A549 (cell line): ENCODE measurements around the gene TRAK2. TPM values are rescaled to one million over a fixed set of nuclear protein-coding genes. Genes with fewer than 3 reads are reported as not detected.

ENCODE experiments used
- ATAC-seq, 2 experiments: fragments of 200-7000 bp in 1 of 2; fragments of >200 bp in 1 of 2; cut with Nextera tagmentation in 1 of 2; cut with Tn5 transposase in 1 of 2; 3 replicates each; pipeline versions ENCODE4 v1.8.0 to v1.9.1; 2018 to 2020; ENCODE audit warnings: mild to moderate bottlenecking in 1 of 2, moderate library complexity in 1 of 2
- CTCF ChIA-PET: fragments of 300-600 bp; sonication (Branson Sonifier 250); formaldehyde crosslinking; extraction: SDS; loops from one replicate; lab custom pipeline; 2021; ENCODE audit warnings: antibody characterized with exemption, inconsistent platforms; lab: Yijun Ruan, JAX
- POLR2A ChIA-PET: fragments of 350-600 bp; formaldehyde crosslinking; extraction: SDS; loops from one replicate; lab custom pipeline; 2021; ENCODE audit warnings: antibody characterized with exemption, inconsistent platforms; lab: Yijun Ruan, JAX
- DNase-seq, 2 experiments: peaks; one replicate each; pipeline versions ENCODE4 v3.0.0 to v3.0.0-alpha.2; 2011 to 2016; ENCODE audit warnings: low read depth in 1 of 2, low spot score in 1 of 2
- FAIRE-seq: peaks from 2 replicates; lab custom pipeline; 2011; peaks lifted over from hg19 to GRCh38; lab: Jason Lieb, UNC
- H3K27ac ChIP-seq, 2 experiments: fragments of >200 bp; sonication (Bioruptor Twin); formaldehyde crosslinking; 3 replicates each; pipeline ENCODE4 v1.5.1; 2016 to 2017
- H3K4me1 ChIP-seq: fragments of >200 bp; sonication (Bioruptor Twin); formaldehyde crosslinking; 3 replicates; pipeline ENCODE4 v1.6.1; 2016
- H3K4me2 ChIP-seq: fragments of >200 bp; sonication (Bioruptor Twin); formaldehyde crosslinking; 3 replicates; pipeline ENCODE4 v1.6.1; 2016
- H3K4me3 ChIP-seq: fragments of >200 bp; sonication (Bioruptor Twin); formaldehyde crosslinking; 3 replicates; pipeline ENCODE4 v1.5.1; 2016
- H3K9me3 ChIP-seq: fragments of >200 bp; sonication (Bioruptor Twin); formaldehyde crosslinking; 3 replicates; pipeline ENCODE4 v1.6.1; 2016
- CTCF ChIP-seq: fragments of >200 bp; sonication (Bioruptor Twin); formaldehyde crosslinking; IDR thresholded peaks from 3 replicates; pipeline ENCODE4 v1.5.1; 2016
- EHF ChIP-seq: fragments of 250-450 bp; sonication (Bioruptor Pico); IDR thresholded peaks from 2 replicates; pipeline ENCODE4 v1.5.0; 2020; ENCODE audit warnings: mild to moderate bottlenecking
- ELK1 ChIP-seq: fragments of 150-350 bp; IDR thresholded peaks from 2 replicates; pipeline ENCODE4 v1.6.1; 2014; ENCODE audit warnings: low read depth, mild to moderate bottlenecking, low read length
- EP300 ChIP-seq, 2 experiments: fragments of >200 bp; sonication (Bioruptor Twin); formaldehyde crosslinking; IDR thresholded peaks; 2 replicates in 1 of 2; 3 replicates in 1 of 2; pipeline ENCODE4 v1.6.1; 2016 to 2017
- FOSB ChIP-seq: fragments of 250-450 bp; sonication (Bioruptor Pico); IDR thresholded peaks from 2 replicates; pipeline ENCODE4 v1.5.0; 2020; ENCODE audit warnings: mild to moderate bottlenecking, moderate library complexity
- FOSL2 ChIP-seq, 2 experiments: fragments of 450-650 bp in 1 of 2; fragments of >200 bp in 1 of 2; sonication (Bioruptor Twin) in 1 of 2; formaldehyde crosslinking; IDR thresholded peaks; 2 replicates each; pipeline versions ENCODE4 v1.5.0 to v1.6.1; 2016 to 2020; ENCODE audit warnings: mild to moderate bottlenecking in 1 of 2, moderate library complexity in 1 of 2
- FOXS1 ChIP-seq: fragments of 250-450 bp; sonication (Bioruptor Pico); IDR thresholded peaks from 2 replicates; pipeline ENCODE4 v1.5.0; 2020; ENCODE audit warnings: mild to moderate bottlenecking, moderate library complexity
- HDAC2 ChIP-seq: fragments of 200-600 bp; sonication (generic); IDR thresholded peaks from 2 replicates; pipeline ENCODE4 v1.6.1; 2016
- HOXB5 ChIP-seq: fragments of 250-450 bp; sonication (Bioruptor Pico); IDR thresholded peaks from 2 replicates; pipeline ENCODE4 v1.5.0; 2020; ENCODE audit warnings: mild to moderate bottlenecking, moderate library complexity
- MAZ ChIP-seq: fragments of 150-350 bp; IDR thresholded peaks from 2 replicates; pipeline ENCODE4 v1.6.1; 2014; ENCODE audit warnings: antibody characterized with exemption, low read depth, low read length, borderline replicate concordance
- MYC ChIP-seq: IDR thresholded peaks from 2 replicates; pipeline ENCODE4 v1.6.1; 2012; ENCODE audit warnings: mild to moderate bottlenecking, inconsistent platforms, low read length, improper control_type of control experiment, borderline replicate concordance
- WGBS: methylation state at CpG from one replicate; pipeline ENCODE4 v1.1.6; 2017; ENCODE audit errors: missing lambda C conversion rate; 5-methylcytosine and 5-hydroxymethylcytosine counted together
- polyA plus RNA-seq, 4 experiments: library from polyadenylated mRNA; depleted of rRNA in 3 of 4; stranded (reverse); fragments of >200 nt; fragmentation: RNase III in 1 of 4; extraction: RNeasy Plus Mini Kit Qiagen cat#74134 plus additional on column Dnase treatment in 1 of 4; gene quantifications; 2 replicates in 3 of 4; 3 replicates in 1 of 4; pipeline ENCODE4 v1.2.3, GENCODE V29; 2011 to 2017

TRAK2 gene
- polyA plus RNA-seq, 2 of the 4 experiments (the other 2 are of a cell fraction): 10.2 to 22.4 TPM

- FAIRE-seq (no peak), DNase-seq (no peak)
- CTCF ChIA-PET: interaction anchor here (1.5 to 1.7 kb wide), 3 partner anchors 11 to 220 kb away, joined by 5 to 7 read pairs (median 6); no protein-coding TSS in a partner anchor
Observed at GRCh38 chr2:201452058-201452921, 1.0 kb upstream of the TRAK2 start.

GRCh38 chr2:201450954-201451291 lies 335 bp downstream of the TRAK2 start:
- no peaks in the 10 kb centered on the region for H3K9me3 ChIP-seq
- H3K27ac ChIP-seq: peak overlapping the region; percentile 79 to 92
- peak; percentile 40 to 56 for ATAC-seq
- H3K4me1 ChIP-seq: peaks cover 17% of the 10 kb centered on the region; the same call in 1 of the 3 replicates
- peak overlapping the region; percentile 69 for H3K4me2 ChIP-seq
- peak overlapping the region; percentile 80 for H3K4me3 ChIP-seq
- 1% methylated on average over 18 of the region's 20 CpGs for WGBS
- DNase-seq: peak in 1 of 2 experiments; percentile 25
- FAIRE-seq: no peak
- POLR2A ChIA-PET: interaction anchor here (0.6 to 1.7 kb wide), 11 partner anchors 11 to 384 kb away, joined by 3 to 9 read pairs (median 3); partner anchors contain the start of gene ALS2
- no peak for TF ChIP-seq FOSL2 (IDR thresholded peaks at IDR 0.05)
- peak; percentile 2; the same call in 1 of the 2 replicates for TF ChIP-seq FOSL2 (CRISPR knock-in tag; IDR thresholded peaks at IDR 0.05)
- TF ChIP-seq MAZ: no peak
- CTCF ChIA-PET: interaction anchor here (0.9 to 1.6 kb wide), 3 partner anchors 10 to 45 kb away, joined by 3 to 7 read pairs (median 3); no protein-coding TSS in a partner anchor

More at GRCh38 chr2:201452058-201452921, 1.0 kb upstream of the TRAK2 start:
- POLR2A ChIA-PET: interaction anchor here (1.0 to 1.7 kb wide), 5 partner anchors 20 to 329 kb away, joined by 3 to 9 read pairs (median 6); partner anchors contain the start of gene ALS2
- no peaks in the 10 kb centered on the region for H3K9me3 ChIP-seq
- H3K4me1 ChIP-seq: peaks cover 17% of the 10 kb centered on the region; the same call in 1 of the 3 replicates
- TF ChIP-seq FOSL2 (IDR thresholded peaks at IDR 0.05): no peak
- peak; percentile 5; the same call in 1 of the 2 replicates for TF ChIP-seq FOSL2 (CRISPR knock-in tag; IDR thresholded peaks at IDR 0.05)
- TF ChIP-seq HOXB5 (CRISPR knock-in tag): 0 out of 2 replicates have a peak, but pooled peaks have one; percentile 8
- no peak for TF ChIP-seq ELK1
- TF ChIP-seq FOXS1 (CRISPR knock-in tag): no peak
- WGBS: 15% methylated on average over 28 of the region's 49 CpGs
- peak overlapping the region; percentile 79 to 92 for H3K27ac ChIP-seq
- H3K4me3 ChIP-seq: peak overlapping the region; percentile 80
- ATAC-seq: peak; percentile 73 to 80
- H3K4me2 ChIP-seq: peak overlapping the region; percentile 90

- Histone ChIP-seq H3K4me1 (peaks cover 17% of the 10 kb centered on the region; the same call in 1 of the 3 replicates), H3K4me2 (0 out of 3 replicates have a peak overlapping the region, but pooled peaks have one; percentile 0), H3K9me3 (no peaks in the 10 kb centered on the region), H3K27ac (no peak overlapping the region), H3K4me3 (no peak overlapping the region)
- FAIRE-seq (no peak), ATAC-seq (no peak), DNase-seq (no peak)
- 77% methylated on average over 4 of the region's 4 CpGs for WGBS
- ChIA-PET POLR2A (no interaction called here), CTCF (no interaction called here)
- TF ChIP-seq EHF (CRISPR knock-in tag): no peak
- TF ChIP-seq MAZ: no peak
- TF ChIP-seq MYC: no peak
Observed at GRCh38 chr2:201448701-201449100, 2.6 kb downstream of the TRAK2 start.

- Histone ChIP-seq H3K4me2 (0 out of 3 replicates have a peak overlapping the region, but pooled peaks have one; percentile 0), H3K4me3 (no peak overlapping the region), H3K9me3 (no peaks in the 10 kb centered on the region), H3K27ac (no peak overlapping the region), H3K4me1 (peaks cover 17% of the 10 kb centered on the region; the same call in 1 of the 3 replicates)
- ATAC-seq (no peak), FAIRE-seq (no peak), DNase-seq (no peak)
- CTCF ChIA-PET: no interaction called here
- 93% methylated on average over 1 of the region's 1 CpG for whole genome bisulfite sequencing
- TF ChIP-seq EP300 (IDR thresholded peaks at IDR 0.05) (no peak), HDAC2 (no peak), CTCF (no peak), FOSB (CRISPR knock-in tag) (no peak)
- POLR2A ChIA-PET: no interaction called here
Observed at GRCh38 chr2:201448061-201448460, 3.2 kb downstream of the TRAK2 start.
